Gastroesophageal sphincter (tissue), 4 donors: ENCODE measurements around the gene CTNNB1. TPM values are rescaled to one million over a fixed set of nuclear protein-coding genes. Genes with fewer than 3 reads are reported as not detected.

ENCODE experiments used
- small RNA-seq, 4 donors: library from RNA; depleted of rRNA; stranded (forward); fragments of <200 nt; gene quantifications; one replicate each; pipeline ENCODE3, GENCODE V24; 2016
- total RNA-seq, 4 donors: library from RNA; depleted of rRNA; stranded (reverse); fragments of >200 nt; gene quantifications; one replicate each; pipeline ENCODE4 v1.1.0, GENCODE V29; 2016

Gene CTNNB1
- total RNA-seq, 4 donors from 2014 or later, result 338 to 449 (median 412) TPM

Small RNAs within 50 kb of the gene (small RNA-seq; reads per million reads assigned to genes)
- gene MRPS31P1, result 0 reads per million in 4 donors
